HG02852 (cell line): ENCODE measurements around the gene PXDC1.
"Not testable (repeated sequence)": the region's sequence is repeated elsewhere in the genome, so short reads cannot be mapped to it uniquely, and the experiment has no call there.

Source experiments
- ATAC-seq: cut with Tn5 transposase; IDR thresholded peaks from one replicate; pipeline ENCODE4 v1.9.1; 2021; ENCODE audit warnings: mild to moderate bottlenecking, moderate library complexity; ENCODE audit not compliant: unreplicated experiment

Gene PXDC1

GRCh38 chr6:3784423-3784822 is 32.9 kb upstream of the PXDC1 start:
- no peak for ATAC-seq

- no peak for ATAC-seq
Measured at GRCh38 chr6:3782876-3783832, 31.6 kb upstream of the PXDC1 start.

GRCh38 chr6:3781504-3781903 is 30.0 kb upstream of the PXDC1 start:
- no peak for ATAC-seq

GRCh38 chr6:3779574-3779849 is 28.0 kb upstream of the PXDC1 start:
- ATAC-seq: no peak

GRCh38 chr6:3778701-3779573 is 27.4 kb upstream of the PXDC1 start:
- no peak for ATAC-seq

- no peak for ATAC-seq
Measured at GRCh38 chr6:3777730-3778461, 26.4 kb upstream of the PXDC1 start.

GRCh38 chr6:3776881-3777507 is 25.5 kb upstream of the PXDC1 start:
- ATAC-seq: no peak

GRCh38 chr6:3775847-3776246 is 24.3 kb upstream of the PXDC1 start:
- no peak for ATAC-seq

GRCh38 chr6:3775386-3775785 is 23.9 kb upstream of the PXDC1 start:
- no peak for ATAC-seq

- ATAC-seq: no peak
Measured at GRCh38 chr6:3773678-3774298, 22.3 kb upstream of the PXDC1 start.

- not testable (repeated sequence) for ATAC-seq
Measured at GRCh38 chr6:3772127-3772999, 20.9 kb upstream of the PXDC1 start.

GRCh38 chr6:3771407-3772011 is 20.0 kb upstream of the PXDC1 start:
- no peak for ATAC-seq

GRCh38 chr6:3770023-3770720 is 18.7 kb upstream of the PXDC1 start:
- no peak for ATAC-seq

GRCh38 chr6:3769610-3770009 is 18.1 kb upstream of the PXDC1 start:
- no peak for ATAC-seq

- ATAC-seq: no peak
Measured at GRCh38 chr6:3768502-3768901, 17.0 kb upstream of the PXDC1 start.

- not testable (repeated sequence) for ATAC-seq
Measured at GRCh38 chr6:3767483-3767882, 16.0 kb upstream of the PXDC1 start.

- no peak for ATAC-seq
Measured at GRCh38 chr6:3766214-3766613, 14.7 kb upstream of the PXDC1 start.

- no peak for ATAC-seq
Measured at GRCh38 chr6:3765415-3765814, 13.9 kb upstream of the PXDC1 start.
